NCI-H2171 (cell line): Measurements from ENCODE around the gene POU6F2.
"Not testable (repeated sequence)": the region's sequence is repeated elsewhere in the genome, so short reads cannot be mapped to it uniquely, and the experiment has no call there.

ENCODE experiments used
- DNase-seq: peaks from one replicate; lab custom pipeline; 2025; lab: John Stamatoyannopoulos, UW

The POU6F2 gene, protein sequence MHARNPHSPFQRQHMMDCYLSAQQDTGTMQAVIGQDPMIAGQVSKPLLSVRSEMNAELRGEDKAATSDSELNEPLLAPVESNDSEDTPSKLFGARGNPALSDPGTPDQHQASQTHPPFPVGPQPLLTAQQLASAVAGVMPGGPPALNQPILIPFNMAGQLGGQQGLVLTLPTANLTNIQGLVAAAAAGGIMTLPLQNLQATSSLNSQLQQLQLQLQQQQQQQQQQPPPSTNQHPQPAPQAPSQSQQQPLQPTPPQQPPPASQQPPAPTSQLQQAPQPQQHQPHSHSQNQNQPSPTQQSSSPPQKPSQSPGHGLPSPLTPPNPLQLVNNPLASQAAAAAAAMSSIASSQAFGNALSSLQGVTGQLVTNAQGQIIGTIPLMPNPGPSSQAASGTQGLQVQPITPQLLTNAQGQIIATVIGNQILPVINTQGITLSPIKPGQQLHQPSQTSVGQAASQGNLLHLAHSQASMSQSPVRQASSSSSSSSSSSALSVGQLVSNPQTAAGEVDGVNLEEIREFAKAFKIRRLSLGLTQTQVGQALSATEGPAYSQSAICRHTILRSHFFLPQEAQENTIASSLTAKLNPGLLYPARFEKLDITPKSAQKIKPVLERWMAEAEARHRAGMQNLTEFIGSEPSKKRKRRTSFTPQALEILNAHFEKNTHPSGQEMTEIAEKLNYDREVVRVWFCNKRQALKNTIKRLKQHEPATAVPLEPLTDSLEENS

DNA sequence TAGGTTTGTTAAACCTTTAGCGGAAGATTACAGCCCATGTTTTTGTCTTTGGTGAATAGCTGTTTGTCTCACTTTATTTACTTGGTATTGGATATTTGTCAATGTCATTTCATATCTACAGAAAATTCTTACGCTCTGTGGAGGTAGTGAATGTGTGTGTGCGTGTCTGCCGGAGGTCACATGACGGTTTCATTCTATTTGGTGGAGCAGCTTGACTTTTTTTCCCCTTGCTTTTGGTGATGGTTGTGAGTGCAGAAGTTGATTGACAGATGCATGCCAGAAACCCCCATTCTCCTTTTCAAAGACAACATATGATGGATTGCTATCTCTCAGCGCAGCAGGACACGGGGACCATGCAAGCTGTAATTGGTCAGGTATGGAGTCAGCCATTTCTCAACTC, at the start of gene POU6F2:
Gene POU6F2 (plus strand): TSS at position 225 of the 400 bp plus-strand sequence. CDS start 45 bp downstream, at position 270.
- no peak for DNase-seq

DNA sequence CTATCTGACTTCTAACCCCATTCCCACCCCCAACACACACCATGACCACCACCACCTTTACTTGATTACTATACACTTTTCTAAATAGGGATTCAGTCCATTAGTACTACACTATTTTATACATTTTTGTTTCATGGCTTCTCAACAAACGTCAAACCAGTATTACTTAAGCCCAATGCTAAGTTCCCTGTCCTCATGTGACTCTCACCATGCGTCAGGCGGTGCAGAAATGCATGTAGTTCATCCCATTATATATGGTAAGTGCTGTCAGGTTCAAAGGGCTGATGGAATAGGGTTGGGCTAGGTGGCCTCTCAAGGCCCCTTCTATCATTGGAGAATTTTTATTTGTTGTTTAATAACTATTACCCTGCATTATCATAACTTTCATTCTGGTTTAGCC, 49.2 kb upstream of the POU6F2 start:
- no peak for DNase-seq

DNA sequence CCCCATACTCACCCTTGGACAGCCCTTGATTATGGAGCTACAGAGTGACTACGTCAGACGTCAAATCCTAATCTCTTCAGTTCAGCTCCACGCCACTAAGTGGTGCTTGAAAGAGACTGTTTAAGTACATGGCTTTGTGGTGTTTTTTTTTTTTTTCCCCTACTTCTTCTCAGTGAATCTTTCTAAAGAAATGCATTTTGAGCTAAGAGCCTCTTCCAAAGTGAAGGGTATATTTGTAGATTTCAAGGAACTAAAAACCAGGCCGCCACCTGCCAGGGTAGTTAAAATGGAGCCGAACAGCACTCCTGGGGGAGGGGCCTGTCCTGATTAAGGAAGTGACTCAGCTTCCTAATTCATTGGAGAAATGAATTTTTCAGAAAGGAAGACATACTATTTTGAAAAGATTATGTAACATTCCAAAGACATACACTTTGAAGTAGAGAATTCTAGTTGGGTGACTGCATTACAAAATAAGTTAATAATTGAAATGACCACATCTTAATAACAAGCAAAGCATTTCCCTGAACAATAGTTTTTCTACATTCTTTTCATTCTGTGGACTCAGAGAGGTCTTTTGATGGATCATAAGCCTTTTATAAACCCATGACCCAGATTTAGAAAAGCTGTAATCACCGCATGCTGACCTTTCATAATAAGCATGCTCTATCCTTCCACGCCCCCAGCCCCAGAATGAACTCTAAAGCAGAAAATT, 48.1 kb upstream of the POU6F2 start:
- no peak for DNase-seq

DNA sequence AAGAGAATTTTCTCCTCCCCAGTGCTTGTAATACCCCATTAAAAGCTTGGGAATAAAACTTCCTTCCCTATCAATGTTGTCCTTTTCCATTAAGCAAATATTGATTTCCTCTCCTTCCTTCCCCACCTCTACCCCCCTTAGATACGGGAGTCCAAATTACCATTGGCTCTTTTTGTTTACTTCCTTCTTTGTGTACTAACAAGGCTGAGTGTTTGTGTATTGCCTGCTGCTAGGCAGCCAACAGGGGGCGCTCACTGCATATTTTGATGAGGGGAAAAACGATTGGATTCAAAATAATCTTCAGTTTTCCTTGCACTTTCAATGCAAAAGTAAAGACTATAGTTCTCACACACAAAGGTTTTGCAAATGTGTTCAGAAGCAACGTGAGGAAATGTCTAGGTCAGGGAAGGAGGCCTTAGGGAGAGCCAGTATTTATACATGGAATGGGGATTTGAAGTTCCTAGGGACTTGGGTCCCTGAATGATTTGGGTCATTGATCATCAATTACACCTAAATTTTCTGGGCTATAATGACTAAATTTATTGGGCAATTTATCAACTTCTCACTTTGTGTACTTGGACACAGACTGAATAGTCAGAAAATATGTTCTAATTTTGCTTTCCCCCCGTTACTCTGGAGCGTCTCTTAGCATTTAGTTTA, 45.1 kb upstream of the POU6F2 start:
- peak; percentile 48 for DNase-seq

DNA sequence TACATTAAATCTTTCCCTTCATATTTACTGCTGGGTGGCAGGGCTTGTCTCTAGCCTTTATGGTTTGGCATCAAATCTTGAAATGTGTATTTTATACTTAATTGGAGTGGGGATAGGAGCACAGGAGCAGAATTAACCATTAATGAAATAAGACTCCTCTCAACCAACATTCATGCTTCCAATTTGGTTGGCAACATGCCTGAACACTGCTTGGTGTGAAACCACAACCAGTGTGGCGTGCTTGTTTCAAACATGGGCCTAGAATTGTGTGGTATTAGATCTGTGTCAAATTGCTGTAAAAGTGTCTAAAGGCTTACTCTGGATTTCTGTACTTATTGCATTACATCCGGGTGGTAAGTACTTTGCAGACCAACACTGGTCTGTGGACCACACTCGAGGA, 43.7 kb upstream of the POU6F2 start:
- peak; percentile 19 for DNase-seq

DNA sequence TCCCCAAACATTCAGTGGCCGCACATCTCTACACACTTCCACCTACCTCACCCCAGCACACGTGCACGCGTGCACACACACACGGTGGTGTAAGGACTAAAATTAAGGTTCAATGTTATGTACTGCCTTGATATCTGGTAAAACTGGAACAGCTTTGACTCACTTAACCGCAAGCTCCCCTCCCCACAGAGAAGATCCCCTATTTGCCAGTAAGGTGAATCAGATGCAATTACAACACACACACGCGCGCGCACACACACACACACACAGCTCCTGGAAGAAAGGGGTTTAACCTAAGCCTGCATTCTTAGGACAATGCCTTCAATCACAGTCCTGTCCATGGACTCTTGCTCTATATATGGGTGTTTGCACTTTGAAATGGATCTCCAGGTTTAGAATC, 43.2 kb upstream of the POU6F2 start:
- no peak for DNase-seq

DNA sequence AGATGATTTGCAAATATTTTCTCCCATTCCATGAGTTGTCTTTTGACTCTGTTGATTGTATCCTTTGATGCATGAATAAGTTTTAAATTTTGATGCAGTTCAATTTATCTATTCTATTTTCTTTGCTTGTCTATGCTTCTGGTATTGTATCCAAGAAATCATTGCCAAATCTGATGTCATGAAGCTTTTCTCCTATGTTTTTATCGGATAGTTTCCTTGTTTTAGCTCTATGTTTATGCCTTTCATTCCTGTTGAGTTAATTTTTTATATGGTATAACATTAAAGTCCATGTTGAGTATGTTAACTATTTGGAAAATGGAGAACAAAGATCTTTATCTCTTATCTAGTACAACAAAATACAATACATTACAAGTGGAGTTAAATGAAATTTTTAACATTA, 41.1 kb upstream of the POU6F2 start:
- DNase-seq: no peak

DNA sequence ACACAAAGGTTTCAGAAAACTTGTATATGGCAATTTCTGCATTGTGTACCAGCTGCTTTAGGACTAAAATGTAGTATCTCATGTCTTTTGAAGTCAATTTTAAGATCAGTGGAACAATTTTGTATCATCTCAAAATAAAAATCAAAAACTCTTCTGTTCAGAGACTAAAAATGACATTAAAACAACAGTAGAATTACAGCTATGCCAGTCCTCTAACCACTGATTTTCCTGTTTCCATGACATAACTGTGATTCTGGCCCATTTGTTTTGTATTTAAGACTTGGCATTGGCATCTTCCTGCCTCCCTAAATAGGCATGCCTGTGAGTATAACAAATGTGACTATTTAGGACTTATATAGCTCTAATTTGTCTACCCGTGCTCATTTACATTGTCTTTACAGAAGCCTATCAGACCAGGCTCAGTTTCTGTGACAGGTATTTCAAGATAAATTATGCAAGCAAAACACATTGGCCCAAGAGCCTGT, 39.7 kb upstream of the POU6F2 start:
- no peak for DNase-seq

DNA sequence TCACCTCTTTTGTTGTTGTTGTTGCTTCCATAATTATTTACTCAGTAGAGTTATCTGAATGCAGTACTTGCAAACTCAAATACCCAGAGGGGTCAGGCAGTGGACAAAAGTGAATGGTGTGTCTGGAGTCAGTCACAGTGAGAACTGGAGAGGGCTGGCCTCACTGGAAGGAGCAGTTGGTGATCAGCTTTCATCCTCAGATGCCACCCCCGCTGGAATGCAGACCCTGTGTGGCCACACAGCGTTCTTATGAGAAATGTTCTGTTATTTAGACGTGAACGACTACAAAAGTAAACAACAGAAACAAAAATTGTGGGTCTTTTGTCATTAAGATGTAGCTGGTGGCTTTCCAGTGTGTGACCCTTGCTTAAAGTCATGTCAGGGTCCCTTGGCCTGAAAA, 39.1 kb upstream of the POU6F2 start:
- no peak for DNase-seq

DNA sequence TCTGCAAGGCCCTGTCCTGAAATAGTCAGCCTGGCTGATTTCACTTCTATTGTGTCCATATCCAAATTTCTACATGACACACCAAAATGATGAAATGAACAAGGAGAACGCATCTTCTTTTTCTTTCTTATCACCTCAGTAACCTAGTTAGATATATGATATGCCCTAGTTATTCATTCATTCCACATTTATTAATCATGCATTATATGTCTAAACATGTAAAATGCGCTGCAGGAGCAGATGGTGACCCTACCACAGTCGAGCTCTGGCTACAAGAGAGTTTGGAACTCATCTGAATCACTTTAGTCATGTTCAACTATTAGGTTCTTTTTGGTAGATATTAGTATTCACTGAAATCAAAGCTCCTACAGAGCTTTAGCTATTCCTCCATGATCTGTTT, 36.9 kb upstream of the POU6F2 start:
- no peak for DNase-seq

DNA sequence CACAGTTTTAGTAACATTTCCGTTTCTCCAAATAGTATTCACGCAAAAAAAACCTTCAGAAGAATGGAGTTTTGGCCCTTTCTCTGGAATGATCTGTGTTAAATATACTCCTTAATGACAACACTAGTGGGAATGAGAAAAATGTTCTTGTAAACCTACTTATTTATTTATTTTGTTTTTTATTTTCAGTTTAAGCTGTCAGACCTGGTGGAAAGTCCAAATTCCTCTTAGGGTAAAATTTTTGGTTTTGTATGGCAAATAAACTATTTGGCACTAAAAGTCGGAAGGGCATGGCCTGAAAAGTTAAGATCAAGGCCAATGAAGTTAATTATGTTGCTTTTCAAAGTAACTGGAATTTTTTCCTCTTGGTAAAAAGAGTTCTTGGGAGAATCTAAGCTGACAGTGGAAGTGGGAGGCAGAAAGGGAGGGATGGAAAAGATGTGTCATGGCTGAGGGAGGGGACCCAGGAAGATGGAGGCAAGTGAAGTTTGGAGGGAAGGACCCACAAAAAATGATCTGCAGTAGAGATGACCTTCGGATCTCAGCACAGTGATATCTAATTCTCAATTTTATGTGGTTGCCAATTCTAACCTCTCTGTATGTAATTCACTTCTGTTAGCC, 35.2 kb upstream of the POU6F2 start:
- DNase-seq: no peak

DNA sequence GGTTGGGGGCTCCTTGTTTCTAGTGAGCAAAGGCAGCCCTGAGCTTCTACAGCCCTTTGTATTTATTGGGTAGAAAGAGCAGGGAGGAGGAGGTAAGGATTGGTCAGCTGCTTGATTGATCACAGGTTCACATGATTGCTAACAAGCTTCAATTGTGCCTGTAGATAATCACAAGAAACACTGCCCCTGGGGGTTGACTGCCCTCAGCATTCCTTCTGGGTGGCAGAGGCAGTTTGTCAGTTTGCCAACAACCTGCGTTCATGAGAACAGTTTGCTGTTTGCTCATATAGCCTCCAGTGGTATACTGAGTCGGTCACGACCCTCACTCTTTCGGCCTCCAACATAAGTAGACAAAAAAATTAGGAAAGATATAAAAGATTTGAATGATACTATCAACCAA, 30.2 kb upstream of the POU6F2 start:
- DNase-seq: not testable (repeated sequence)

DNA sequence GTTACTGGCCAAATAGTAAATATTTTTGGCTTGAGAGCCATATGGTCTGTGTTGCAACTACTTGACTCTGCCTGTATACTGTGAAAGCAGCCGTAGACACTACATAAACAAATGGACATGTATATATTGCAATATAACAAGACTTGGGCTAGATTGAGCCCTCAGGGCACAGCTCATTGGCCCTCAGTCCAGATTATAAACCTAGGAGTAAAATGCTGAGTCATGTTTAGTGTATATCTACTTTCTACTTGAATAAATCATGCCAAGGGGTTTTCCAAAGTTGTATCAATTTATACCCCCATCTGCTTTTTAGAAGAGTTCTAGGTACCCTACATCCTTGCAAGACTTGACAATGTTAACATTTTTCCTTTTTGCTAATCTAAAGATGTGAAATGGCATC, 27.4 kb upstream of the POU6F2 start:
- DNase-seq: no peak

DNA sequence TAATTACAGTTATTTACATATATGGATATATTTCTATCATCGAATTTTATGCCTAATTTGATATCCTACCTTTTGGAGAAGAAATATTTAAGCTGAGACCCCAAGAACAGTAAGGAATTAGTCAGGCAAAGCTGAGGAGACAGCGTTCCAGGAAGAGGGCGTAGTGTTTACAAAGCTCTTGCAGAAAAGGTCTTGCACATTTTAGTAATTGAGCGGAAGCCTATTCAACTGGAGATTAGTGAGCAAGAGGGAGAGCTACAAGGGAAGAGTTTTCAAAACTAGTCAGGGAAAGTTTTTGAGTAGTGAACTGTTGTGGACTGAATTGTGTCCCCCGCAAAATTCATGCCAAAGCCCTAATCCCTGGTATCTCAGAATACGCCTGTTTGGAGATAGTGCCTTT, 26.5 kb upstream of the POU6F2 start:
- no peak for DNase-seq

DNA sequence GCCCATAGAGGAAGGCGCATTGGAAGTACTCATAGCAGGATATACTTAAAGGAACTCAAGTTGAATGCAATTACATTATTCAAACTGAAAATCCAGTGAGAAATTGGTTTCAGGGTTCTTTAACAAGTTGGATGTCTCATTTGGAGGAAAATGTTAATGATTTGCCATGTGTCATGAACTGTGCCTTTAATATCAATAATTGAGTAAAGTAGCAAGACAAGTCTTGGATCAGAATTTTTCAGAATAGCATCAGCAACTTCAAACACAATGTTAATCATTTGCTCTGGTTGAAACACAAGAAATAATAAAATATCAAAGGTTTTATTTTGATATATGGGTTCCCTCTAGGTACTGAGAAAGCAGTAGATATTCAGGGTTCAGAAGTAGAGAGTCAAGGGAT, 24.5 kb upstream of the POU6F2 start:
- no peak for DNase-seq

DNA sequence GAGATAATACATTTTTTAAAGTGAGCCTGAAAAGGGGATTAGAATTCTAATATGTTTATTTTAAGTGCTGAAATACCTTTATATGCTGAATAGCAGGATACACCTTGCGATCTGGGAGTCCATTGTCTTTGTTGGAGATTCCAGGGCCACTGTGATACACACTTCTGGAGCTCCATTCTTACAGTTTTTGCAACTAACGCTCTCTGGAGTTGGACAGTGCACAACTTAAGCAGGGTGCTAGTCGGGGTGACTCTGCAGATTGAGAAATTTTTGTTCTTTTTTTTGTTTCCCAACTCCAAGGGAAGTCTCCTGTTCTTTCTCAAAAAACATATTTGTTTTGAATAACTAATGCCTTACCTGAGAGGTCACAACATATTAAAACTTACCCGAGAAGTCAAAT, 23.7 kb upstream of the POU6F2 start:
- DNase-seq: no peak

DNA sequence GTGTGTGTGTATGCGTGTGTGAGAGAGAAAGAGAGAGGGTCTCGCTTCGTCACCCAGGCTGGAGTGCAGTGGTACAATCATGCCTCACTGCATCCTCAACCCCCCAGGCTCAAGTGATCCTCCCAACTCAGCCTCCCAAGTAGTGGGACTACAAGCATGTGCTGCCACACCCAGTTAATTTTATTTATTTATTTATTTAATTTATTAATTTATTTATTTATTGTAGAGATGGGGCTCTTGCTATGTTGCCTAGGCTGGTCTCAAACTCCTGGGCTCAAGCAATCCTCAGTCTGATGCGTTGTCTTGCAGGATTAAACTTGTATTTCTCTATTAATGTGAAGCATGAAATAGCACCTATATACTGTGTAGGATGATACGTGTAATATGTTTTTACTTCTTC, 21.8 kb upstream of the POU6F2 start:
- DNase-seq: no peak

DNA sequence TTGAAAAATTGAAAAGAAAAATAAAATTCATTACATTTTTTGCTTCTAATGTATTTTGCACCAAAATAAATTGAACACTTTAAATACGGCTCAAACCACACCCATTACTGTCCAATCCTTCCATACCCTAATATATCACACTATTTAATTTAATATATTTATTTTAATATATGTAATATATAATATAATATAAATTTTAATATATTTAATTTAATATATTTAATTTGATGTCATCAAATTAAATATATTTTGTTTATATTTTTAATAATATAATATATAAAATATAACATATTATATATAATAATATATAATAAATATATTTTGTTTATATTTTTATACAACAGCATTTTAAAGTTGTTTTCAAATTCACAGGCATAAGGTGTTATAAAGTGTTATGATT, 15.7 kb upstream of the POU6F2 start:
- no peak for DNase-seq

DNA sequence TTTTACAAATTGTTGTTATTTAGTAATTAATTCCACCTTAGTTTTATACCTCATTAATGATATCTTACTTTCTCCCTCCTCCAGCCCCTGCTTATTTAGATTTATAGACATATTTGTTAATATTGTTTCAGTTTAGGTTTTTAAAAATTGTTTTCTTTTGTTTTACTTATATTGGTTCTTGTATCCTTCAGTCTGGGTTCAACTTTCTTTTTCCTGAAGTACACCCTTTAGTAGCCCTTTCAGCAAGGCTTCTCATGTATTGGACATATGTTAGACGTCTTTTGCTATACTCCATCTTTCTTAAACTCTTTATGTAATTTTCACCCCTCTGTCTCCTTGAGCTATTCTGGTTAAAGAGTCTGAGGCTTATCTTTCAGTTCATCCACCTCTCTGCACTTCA, 12.8 kb upstream of the POU6F2 start:
- no peak for DNase-seq

DNA sequence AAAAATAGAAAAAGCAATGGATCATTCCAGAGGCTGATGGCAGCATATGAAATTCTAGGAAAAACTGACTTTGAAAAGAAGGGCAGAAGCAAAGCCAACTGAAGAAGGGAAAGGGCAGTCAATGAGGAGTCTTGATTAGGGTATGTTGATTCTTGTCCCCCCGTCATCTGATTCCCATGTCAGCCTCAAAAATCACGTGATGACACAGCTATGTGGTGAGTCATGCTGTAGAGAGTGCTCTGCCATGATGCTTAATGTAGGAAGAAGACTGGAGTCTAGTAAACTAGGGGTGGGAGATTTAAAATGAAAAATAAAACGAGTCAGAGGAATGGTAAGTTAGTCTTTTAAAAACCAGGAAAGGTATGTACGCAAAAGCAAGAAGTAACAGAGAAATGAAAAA, 3.9 kb upstream of the POU6F2 start:
- DNase-seq: peak; percentile 60

DNA sequence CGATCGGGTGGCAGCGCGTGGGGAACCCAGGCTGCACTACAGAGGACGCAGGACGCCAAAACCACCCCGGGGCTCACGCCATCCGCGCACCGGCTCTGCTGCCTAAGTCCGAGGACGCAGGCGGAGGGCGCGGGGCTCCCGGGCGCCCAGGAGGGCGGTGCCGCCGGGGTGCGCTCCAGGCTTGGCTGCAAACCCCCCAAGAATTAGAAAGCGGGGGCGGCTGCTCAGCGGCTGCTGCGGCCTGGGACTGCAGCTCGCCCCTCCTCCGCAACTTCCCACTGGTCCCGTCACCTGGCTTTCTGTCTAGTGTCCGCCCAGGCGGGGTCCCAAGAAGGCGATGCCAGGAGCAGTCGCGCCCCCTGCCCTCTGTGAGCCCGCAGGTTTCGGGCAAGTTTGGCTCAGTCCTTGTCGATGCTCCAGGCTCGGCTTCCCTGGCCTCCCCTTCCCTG, 1.7 kb upstream of the POU6F2 start:
- DNase-seq: no peak

DNA sequence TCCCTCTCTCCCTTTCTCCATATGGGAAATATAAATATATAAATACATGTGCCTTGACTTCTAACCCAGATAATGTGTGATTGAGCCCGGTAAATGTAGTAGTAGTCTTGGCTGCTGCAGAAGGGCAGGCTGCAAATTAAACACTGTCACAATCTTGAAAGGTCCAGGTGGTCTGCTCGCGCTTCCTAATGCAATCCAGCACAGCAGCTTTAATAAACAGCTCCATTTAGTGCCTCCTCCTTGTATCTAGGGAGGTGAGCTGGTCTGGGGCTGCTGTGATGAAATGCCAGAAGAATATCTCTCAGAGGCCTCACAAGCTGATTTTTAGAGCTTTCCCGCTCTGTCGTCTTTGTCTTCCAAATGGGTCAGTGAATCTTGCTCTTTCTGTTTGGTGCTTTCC, 782 bp downstream of the POU6F2 start:
- DNase-seq: no peak
